ENCODE results near the gene CLPTM1L.
A peak's percentile ranks its signal among the peaks of the same experiment; 100 is the strongest.

The CLPTM1L gene

GRCh38 chr5:1344975-1345838 is at the start of gene CLPTM1L:
CLPTM1L (minus strand) TSS chr5:1345099; CDS start chr5:1344841, 258 bp downstream.
- peak; percentile 85 to 90 for DNase-seq

DNA sequence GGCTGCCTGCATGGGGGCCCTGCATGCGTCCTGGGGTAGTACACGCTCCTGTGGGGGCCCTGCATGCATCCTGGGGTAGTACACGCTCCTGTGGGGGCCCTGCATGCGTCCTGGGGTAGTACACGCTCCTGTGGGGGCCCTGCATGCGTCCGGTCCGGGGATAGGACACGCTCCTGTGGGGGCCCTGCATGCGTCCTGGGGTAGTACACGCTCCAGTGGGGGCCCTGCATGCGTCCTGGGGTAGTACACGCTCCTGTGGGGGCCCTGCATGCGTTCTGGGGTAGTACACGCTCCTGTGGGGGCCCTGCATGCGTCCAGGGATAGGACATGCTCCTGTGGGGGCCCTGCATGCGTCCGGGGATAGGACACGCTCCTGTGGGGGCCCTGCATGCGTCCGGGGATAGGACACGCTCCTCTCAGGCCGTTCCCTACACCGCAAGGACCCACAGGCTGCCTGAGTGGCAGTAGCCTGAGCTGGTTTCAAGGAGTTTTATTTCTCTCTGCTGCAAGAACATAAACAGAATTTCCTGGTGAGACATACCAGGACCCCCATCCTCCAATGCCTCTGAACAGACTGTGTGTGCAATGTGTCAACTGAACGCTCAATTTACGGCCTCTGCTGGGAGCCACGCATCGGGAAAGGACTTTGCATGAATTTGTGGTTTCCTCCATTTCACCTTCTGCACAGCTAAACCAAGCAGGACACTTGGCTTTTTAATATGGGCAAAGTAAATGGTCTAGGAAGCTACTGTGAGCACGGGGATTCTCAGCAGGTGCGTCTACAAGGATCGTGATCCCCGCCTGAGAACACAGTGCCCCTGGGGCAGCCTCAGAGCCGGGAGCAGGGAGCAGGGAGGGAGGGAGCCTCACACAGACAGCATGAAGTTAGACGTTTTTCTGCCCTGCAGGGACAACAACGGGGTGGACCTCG is 48.9 kb upstream of the CLPTM1L start:
- DNase-seq, result no peak

- DNase-seq, result no peak
Observed at GRCh38 chr5:1392801-1393565, 48.1 kb upstream of the CLPTM1L start.

DNA sequence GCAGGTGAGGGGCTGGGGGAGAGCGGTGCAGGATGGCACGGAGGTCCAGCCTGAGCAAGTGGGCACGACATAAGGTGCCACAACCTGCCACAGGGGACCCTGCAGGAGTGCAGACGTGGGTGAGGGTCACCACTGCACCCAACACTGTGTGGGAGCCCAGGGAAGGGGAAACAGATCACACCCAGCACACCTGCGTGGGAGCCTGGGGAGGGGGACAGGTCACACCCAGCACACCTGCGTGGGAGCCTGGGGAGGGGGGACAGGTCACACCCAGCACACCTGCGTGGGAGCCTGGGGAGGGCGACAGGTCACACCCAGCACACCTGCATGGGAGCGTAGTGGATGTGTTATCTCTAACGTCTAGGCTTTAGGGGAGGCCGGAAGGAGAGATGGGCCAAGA is 47.4 kb upstream of the CLPTM1L start:
- no peak for DNase-seq

DNA sequence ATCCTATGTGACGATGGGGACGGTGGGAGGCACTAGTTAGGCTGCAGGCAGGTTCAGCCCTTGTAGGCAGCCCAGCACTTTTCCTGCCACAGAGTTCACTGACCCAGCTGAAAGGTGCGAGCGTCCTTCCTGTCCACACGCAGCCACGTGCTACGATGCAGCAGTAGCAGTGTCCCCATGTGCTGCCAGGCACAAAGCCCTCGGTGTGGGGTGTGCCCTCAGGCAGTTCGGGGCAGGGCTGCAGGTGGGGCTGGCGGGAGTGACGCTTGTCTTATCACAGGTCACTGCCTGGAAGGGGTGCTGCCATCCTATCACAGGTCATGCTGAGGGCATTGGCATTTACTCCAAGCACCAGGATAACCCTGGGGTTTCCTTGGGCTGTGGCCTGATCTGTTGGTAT is 46.8 kb upstream of the CLPTM1L start:
- no peak for DNase-seq

DNA sequence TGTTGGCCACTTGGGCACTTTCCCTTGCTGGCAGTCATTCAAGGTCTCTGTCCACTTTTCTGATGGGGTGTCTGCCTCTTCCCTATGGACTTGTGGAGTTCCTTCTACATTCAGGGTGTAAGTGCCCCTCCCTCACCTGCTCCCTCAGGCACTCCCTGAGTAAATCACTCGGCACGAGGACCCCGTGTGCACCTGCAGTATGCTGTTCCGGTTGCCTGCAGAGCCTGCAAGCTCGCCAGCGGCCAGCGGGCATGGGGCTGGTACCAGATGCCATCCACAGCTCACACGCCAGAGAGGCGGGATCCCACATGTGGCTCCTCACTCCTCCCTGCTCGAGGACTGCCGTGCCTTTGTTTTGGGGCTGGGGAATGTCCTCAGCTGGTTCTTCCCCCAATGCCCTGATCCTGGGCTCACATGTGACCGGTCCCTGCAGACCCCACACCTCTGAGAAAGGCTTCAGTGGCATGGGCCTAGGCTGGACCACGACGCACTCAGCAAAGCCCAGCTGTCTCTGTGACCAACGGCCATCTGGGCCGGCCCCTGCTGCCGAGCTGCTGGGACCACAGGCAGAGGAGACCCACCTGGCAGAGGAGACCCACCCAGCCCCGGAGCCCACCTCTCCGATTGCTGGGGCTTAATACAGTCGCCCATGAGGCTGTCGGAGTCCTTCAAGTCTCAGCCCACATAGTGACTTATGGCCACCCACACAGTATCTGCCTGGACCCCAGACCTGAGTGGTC is 46.1 kb upstream of the CLPTM1L start:
- DNase-seq, result no peak

- no peak for DNase-seq
Observed at GRCh38 chr5:1390333-1390732, 45.4 kb upstream of the CLPTM1L start.

- DNase-seq, result no peak
Observed at GRCh38 chr5:1388383-1388967, 43.6 kb upstream of the CLPTM1L start.

DNA sequence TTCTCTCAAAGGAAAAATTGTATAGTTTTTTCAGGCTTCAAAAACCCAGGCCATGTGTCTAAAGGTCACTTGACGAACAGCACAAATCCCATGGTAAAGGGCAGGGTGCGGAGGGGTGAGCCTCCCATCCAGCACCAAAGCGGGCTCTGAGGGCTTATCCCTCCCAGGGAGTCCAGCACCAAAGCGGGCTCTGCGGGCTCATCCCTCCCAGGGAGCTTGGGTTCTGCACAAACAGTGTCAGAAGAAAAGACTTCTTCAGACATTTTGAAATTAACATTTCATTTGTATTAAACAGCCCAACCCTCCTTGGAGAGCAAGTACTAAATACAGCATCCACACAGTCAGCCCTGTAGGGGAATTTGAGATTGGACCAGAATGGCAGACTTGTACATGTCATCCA is 43.0 kb upstream of the CLPTM1L start:
- no peak for DNase-seq

GRCh38 chr5:1387059-1387755 is 42.3 kb upstream of the CLPTM1L start:
- no peak for DNase-seq

GRCh38 chr5:1386274-1386717 is 41.4 kb upstream of the CLPTM1L start:
- peak; percentile 48 to 69 for DNase-seq

- peak; percentile 73 to 86 for DNase-seq
Observed at GRCh38 chr5:1385395-1386273, 40.7 kb upstream of the CLPTM1L start.

DNA sequence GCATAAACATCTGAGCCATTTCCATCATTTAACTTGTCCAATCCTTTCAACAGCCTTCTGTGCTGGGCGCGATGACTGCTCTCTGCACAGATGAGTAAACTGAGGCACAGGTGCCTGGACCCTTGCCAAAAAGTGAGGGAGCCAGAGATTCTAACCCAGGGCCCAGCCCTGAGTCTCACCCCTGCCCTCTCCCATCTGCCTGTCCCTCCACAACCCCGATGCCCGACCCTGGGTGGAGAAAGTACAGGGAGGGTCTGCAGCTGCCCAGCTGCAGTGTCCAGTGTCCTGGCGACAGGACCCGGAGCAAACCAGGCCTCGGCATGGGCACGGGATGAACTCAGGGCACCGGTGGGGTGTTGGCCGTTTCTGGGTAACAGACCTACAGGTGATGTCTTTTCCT is 39.6 kb upstream of the CLPTM1L start:
- no peak for DNase-seq

DNA sequence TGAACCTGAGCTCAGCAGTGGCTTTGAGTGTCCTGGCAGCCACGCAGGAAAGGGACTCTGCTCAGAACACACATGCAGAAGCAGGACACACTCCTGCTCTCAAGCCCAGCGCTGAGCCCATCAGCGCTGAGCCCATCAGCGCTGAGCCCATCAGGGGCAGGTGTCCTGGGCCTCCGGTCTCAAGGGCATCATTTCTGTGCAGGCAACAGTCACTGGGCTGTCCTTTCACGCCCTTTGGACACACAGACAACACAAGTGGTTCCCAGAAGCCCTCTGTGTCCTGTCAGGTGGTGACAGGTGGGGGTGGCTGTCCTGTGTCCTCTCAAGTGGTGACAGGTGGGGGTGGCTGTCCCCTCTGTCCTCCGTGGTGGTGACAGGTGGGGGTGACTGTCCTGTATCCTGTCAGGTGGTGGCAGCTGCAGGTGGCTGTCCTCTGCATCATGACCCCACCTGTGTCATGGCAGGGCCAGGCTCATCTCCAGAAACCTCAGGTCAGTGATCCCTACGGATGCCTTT is 39.0 kb upstream of the CLPTM1L start:
- no peak for DNase-seq

GRCh38 chr5:1383344-1383743 is 38.4 kb upstream of the CLPTM1L start:
- no peak for DNase-seq

DNA sequence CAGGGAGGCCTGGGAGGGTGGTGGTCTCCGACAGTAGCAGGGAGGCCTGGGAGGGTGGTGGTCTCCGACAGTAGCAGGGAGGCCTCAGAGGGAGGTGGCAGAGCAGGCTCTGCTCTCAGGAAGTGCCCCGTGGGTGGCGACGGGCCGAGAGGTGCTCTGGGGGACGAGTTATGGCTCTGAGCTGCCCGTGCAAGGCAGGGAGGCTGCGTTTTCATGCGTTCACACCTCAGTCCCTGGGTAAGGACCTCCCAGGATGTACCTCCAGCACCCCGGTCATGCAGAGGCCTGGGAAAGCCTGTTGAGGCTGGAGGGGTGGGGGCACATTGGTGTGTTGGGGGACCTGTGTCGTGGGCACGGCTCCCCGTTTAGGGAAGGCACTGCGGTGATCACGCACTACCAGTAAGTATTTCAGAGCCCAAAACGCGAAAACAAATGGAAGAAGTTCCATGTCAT is 37.4 kb upstream of the CLPTM1L start:
- no peak for DNase-seq

GRCh38 chr5:1381370-1382247 is 36.7 kb upstream of the CLPTM1L start:
- DNase-seq, result no peak

- no peak for DNase-seq
Observed at GRCh38 chr5:1380910-1381309, 36.0 kb upstream of the CLPTM1L start.
